ENCODE results near the gene SETD3. TPM values are rescaled to one million over a fixed set of nuclear protein-coding genes. Genes with fewer than 3 reads are reported as not detected.

Gene SETD3
- total RNA-seq, 5 donors from 2014 or later (not counting 1 experiment from before 2014, with no cell fraction given) = 47.7 to 64.6 (median 52.4) TPM

GRCh38 chr14:99418242-99418641 is 62.4 kb downstream of the SETD3 start:
- no peaks in the 10 kb centered on the region for H3K4me1 ChIP-seq (ENCODE audit: control insufficient read depth in 1 of 2, extremely low read depth in 1 of 2, insufficient read depth in 2 of 2, low read length in 2 of 2)
- H3K9me3 ChIP-seq = no peaks in the 10 kb centered on the region
- peaks cover 0 to 2% of the 10 kb centered on the region in 2 experiments for H3K27me3 ChIP-seq (replicated peaks in 1 of 2; ENCODE audit: control insufficient read depth in 2 of 2, extremely low read depth in 1 of 2, insufficient read depth in 2 of 2, low read length in 1 of 2)
- CTCF ChIA-PET = no interaction called here
- no peaks in the 10 kb centered on the region for H3K9me3 Mint-ChIP-seq
- H3K4me1 Mint-ChIP-seq = peaks cover 6 to 17% (median 12%) of the 10 kb centered on the region in 3 donors
- no peak overlapping the region for H3K27ac ChIP-seq (ENCODE audit: low read length)
- POLR2A ChIA-PET = no interaction called here
- DNase-seq = no peak
- peak overlapping the region; percentile 1 to 56 for H3K27ac Mint-ChIP-seq
- H3K36me3 Mint-ChIP-seq = peaks cover 17% of the 10 kb centered on the region
- H3K36me3 ChIP-seq (ENCODE audit: control insufficient read depth in 2 of 2, extremely low read depth in 1 of 2, insufficient read depth in 1 of 2, low read length in 1 of 2) = peaks cover 7 to 9% of the 10 kb centered on the region in 2 donors
- no peaks in the 10 kb centered on the region for H3K27me3 Mint-ChIP-seq
- H3K4me3 Mint-ChIP-seq = no peak overlapping the region
- no CpG with 5 or more reads among the region's 1 CpG for WGBS (ENCODE audit: insufficient coverage)
- no peak overlapping the region for H3K4me3 ChIP-seq (ENCODE audit: control insufficient read depth in 1 of 2, extremely low read depth in 1 of 2, low read length in 1 of 2)
- no peak for ATAC-seq (replicated peaks in 1 of 4)

GRCh38 chr14:99416909-99417308 is 63.8 kb downstream of the SETD3 start:
- Histone ChIP-seq H3K27me3 (replicated peaks in 1 of 2; ENCODE audit: control insufficient read depth in 2 of 2, extremely low read depth in 1 of 2, insufficient read depth in 2 of 2, low read length in 1 of 2) (peaks cover 0 to 2% of the 10 kb centered on the region in 2 experiments), H3K27ac (ENCODE audit: low read length) (no peak overlapping the region), H3K4me1 (ENCODE audit: control insufficient read depth in 1 of 2, extremely low read depth in 1 of 2, insufficient read depth in 2 of 2, low read length in 2 of 2) (no peaks in the 10 kb centered on the region), H3K36me3 (ENCODE audit: control insufficient read depth in 2 of 2, extremely low read depth in 1 of 2, insufficient read depth in 1 of 2, low read length in 1 of 2) (peaks cover 0 to 14% of the 10 kb centered on the region in 2 donors), H3K9me3 (no peaks in the 10 kb centered on the region), H3K4me3 (ENCODE audit: control insufficient read depth in 1 of 2, extremely low read depth in 1 of 2, low read length in 1 of 2) (no peak overlapping the region)
- WGBS (ENCODE audit: insufficient coverage) = no CpG with 5 or more reads among the region's 5 CpGs
- ATAC-seq (replicated peaks in 1 of 4) (no peak), DNase-seq (no peak)
- ChIA-PET POLR2A (no interaction called here), CTCF (interaction anchor here in 1 of 2 donors (1.6 to 2.3 kb wide), 4 partner anchors 21 to 97 kb away, joined by 7 to 27 read pairs (median 12); no protein-coding TSS in a partner anchor)
- Mint-ChIP-seq H3K4me3 (no peak overlapping the region), H3K36me3 (peaks cover 26% of the 10 kb centered on the region), H3K27ac (peak overlapping the region in 1 of 2 donors; percentile 36), H3K9me3 (no peaks in the 10 kb centered on the region), H3K27me3 (no peaks in the 10 kb centered on the region), H3K4me1 (peaks cover 6 to 19% (median 12%) of the 10 kb centered on the region in 3 donors)

GRCh38 chr14:99415496-99416281 is 65.0 kb downstream of the SETD3 start:
- Mint-ChIP-seq H3K27me3 (no peaks in the 10 kb centered on the region), H3K36me3 (peaks cover 28% of the 10 kb centered on the region), H3K4me1 (peaks cover 6 to 17% (median 10%) of the 10 kb centered on the region in 3 donors), H3K27ac (peak overlapping the region in 1 of 2 donors; percentile 4), H3K4me3 (no peak overlapping the region), H3K9me3 (no peaks in the 10 kb centered on the region)
- Histone ChIP-seq H3K4me3 (ENCODE audit: control insufficient read depth in 1 of 2, extremely low read depth in 1 of 2, low read length in 1 of 2) (no peak overlapping the region), H3K27me3 (replicated peaks in 1 of 2; ENCODE audit: control insufficient read depth in 2 of 2, extremely low read depth in 1 of 2, insufficient read depth in 2 of 2, low read length in 1 of 2) (peaks cover 0 to 2% of the 10 kb centered on the region in 2 experiments), H3K4me1 (ENCODE audit: control insufficient read depth in 1 of 2, extremely low read depth in 1 of 2, insufficient read depth in 2 of 2, low read length in 2 of 2) (no peaks in the 10 kb centered on the region), H3K27ac (ENCODE audit: low read length) (no peak overlapping the region), H3K36me3 (ENCODE audit: control insufficient read depth in 2 of 2, extremely low read depth in 1 of 2, insufficient read depth in 1 of 2, low read length in 1 of 2) (peaks cover 0 to 16% of the 10 kb centered on the region in 2 donors), H3K9me3 (no peaks in the 10 kb centered on the region)
- no CpG with 5 or more reads among the region's 2 CpGs for WGBS (ENCODE audit: insufficient coverage)
- CTCF ChIA-PET = interaction anchor here (0.5 to 2.3 kb wide), 18 partner anchors 11 to 1515 kb away, joined by 3 to 27 read pairs (median 4); no protein-coding TSS in a partner anchor
- POLR2A ChIA-PET = interaction anchor here (0.6 kb wide), 2 partner anchors 148 to 179 kb away, joined by 4 to 5 read pairs; no protein-coding TSS in a partner anchor
- ATAC-seq (replicated peaks in 1 of 4) (peak; percentile 89 to 95 (median 92)), DNase-seq (peak in 33 of 35 experiments; percentile 20 to 92 (median 60))

GRCh38 chr14:99413911-99414310 is 66.7 kb downstream of the SETD3 start:
- peaks cover 0 to 2% of the 10 kb centered on the region in 2 experiments for H3K27me3 ChIP-seq (replicated peaks in 1 of 2; ENCODE audit: control insufficient read depth in 2 of 2, extremely low read depth in 1 of 2, insufficient read depth in 2 of 2, low read length in 1 of 2)
- no peaks in the 10 kb centered on the region for H3K9me3 ChIP-seq
- no peak overlapping the region for H3K27ac ChIP-seq (ENCODE audit: low read length)
- POLR2A ChIA-PET = interaction anchor here in 1 of 2 donors (0.6 kb wide), 1 partner anchor 18 kb away, joined by 4 read pairs; no protein-coding TSS in a partner anchor
- Mint-ChIP-seq H3K27me3 (no peaks in the 10 kb centered on the region), H3K4me1 (peaks cover 5 to 17% (median 6%) of the 10 kb centered on the region in 3 donors), H3K4me3 (no peak overlapping the region), H3K36me3 (peaks cover 32% of the 10 kb centered on the region), H3K9me3 (no peaks in the 10 kb centered on the region), H3K27ac (no peak overlapping the region)
- no peak for DNase-seq
- H3K4me3 ChIP-seq (ENCODE audit: control insufficient read depth in 1 of 2, extremely low read depth in 1 of 2, low read length in 1 of 2) = no peak overlapping the region
- H3K36me3 ChIP-seq (ENCODE audit: control insufficient read depth in 2 of 2, extremely low read depth in 1 of 2, insufficient read depth in 1 of 2, low read length in 1 of 2) = peaks cover under 1 to 26% of the 10 kb centered on the region in 2 donors
- 96% methylated on average over 17 of the region's 17 CpGs for WGBS (ENCODE audit: insufficient coverage)
- CTCF ChIA-PET = interaction anchor here in 1 of 2 donors (0.6 to 1.3 kb wide), 2 partner anchors 11 to 20 kb away, joined by 3 to 4 read pairs; no protein-coding TSS in a partner anchor
- no peaks in the 10 kb centered on the region for H3K4me1 ChIP-seq (ENCODE audit: control insufficient read depth in 1 of 2, extremely low read depth in 1 of 2, insufficient read depth in 2 of 2, low read length in 2 of 2)
- ATAC-seq (replicated peaks in 1 of 4) = no peak

GRCh38 chr14:99413172-99413571 is 67.5 kb downstream of the SETD3 start:
- Histone ChIP-seq H3K36me3 (ENCODE audit: control insufficient read depth in 2 of 2, extremely low read depth in 1 of 2, insufficient read depth in 1 of 2, low read length in 1 of 2) (peaks cover 7 to 26% of the 10 kb centered on the region in 2 donors), H3K27ac (ENCODE audit: low read length) (no peak overlapping the region)
- WGBS (ENCODE audit: insufficient coverage) = no CpG with 5 or more reads among the region's 6 CpGs

More at GRCh38 chr14:99413172-99413571, 67.5 kb downstream of the SETD3 start:
- DNase-seq (no peak), ATAC-seq (replicated peaks in 1 of 4) (no peak)
- Mint-ChIP-seq H3K27me3 (no peaks in the 10 kb centered on the region), H3K36me3 (peaks cover 34% of the 10 kb centered on the region), H3K27ac (no peak overlapping the region), H3K4me1 (peaks cover 5 to 13% (median 6%) of the 10 kb centered on the region in 3 donors), H3K9me3 (no peaks in the 10 kb centered on the region), H3K4me3 (no peak overlapping the region)
- POLR2A ChIA-PET = no interaction called here
- no peaks in the 10 kb centered on the region for H3K4me1 ChIP-seq (ENCODE audit: control insufficient read depth in 1 of 2, extremely low read depth in 1 of 2, insufficient read depth in 2 of 2, low read length in 2 of 2)
- H3K27me3 ChIP-seq (replicated peaks in 1 of 2; ENCODE audit: control insufficient read depth in 2 of 2, extremely low read depth in 1 of 2, insufficient read depth in 2 of 2, low read length in 1 of 2) = peaks cover 0 to 2% of the 10 kb centered on the region in 2 experiments
- no peaks in the 10 kb centered on the region for H3K9me3 ChIP-seq
- H3K4me3 ChIP-seq (ENCODE audit: control insufficient read depth in 1 of 2, extremely low read depth in 1 of 2, low read length in 1 of 2) = no peak overlapping the region
- CTCF ChIA-PET = interaction anchor here (0.6 to 0.9 kb wide), 2 partner anchors 10 to 1435 kb away, joined by 3 to 4 read pairs; no protein-coding TSS in a partner anchor
